Amniotic epithelial cell (primary cell): Measurements from ENCODE around the gene FOXJ1.

Source experiments
- DNase-seq: peaks from one replicate; pipeline ENCODE4 v3.0.0-alpha.2; 2010; ENCODE audit warnings: low read depth

Gene FOXJ1

DNA sequence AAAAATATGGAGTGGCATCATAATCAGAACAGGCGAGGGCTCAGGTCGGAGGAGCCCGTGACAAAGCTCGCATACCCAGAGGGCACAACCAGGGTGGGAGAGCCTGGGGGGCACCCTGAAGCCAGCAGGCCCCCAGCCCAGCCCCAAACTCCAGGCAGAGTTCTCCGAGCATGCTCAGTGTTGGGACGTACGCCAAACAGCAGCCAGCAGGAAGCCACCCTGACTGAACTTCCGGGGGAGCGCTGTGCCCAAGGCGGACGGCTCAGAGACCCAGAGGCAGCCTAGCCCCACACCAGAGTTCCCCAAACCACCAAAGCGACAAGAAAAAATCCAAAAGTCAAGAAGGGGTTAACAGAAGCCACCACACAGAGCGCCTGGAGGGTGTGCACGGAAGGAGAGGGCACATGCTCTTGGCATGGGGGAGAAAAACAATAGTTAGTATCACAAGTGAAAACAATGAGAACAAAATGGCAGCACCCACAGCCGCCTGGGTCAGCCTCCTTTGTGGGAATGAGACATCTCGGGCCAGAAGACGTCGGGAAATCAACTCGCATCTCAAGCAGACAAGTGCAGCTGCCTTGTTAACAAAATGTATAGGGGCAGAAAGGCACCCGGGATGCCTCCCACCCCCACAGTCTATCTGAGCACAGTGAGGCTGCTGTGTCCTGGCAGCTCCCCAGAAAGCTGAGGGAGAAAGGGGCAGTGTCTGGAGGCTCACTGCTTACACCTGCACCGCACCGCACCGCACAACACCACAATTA is 49.3 kb downstream of the FOXJ1 start:
- no peak for DNase-seq

DNA sequence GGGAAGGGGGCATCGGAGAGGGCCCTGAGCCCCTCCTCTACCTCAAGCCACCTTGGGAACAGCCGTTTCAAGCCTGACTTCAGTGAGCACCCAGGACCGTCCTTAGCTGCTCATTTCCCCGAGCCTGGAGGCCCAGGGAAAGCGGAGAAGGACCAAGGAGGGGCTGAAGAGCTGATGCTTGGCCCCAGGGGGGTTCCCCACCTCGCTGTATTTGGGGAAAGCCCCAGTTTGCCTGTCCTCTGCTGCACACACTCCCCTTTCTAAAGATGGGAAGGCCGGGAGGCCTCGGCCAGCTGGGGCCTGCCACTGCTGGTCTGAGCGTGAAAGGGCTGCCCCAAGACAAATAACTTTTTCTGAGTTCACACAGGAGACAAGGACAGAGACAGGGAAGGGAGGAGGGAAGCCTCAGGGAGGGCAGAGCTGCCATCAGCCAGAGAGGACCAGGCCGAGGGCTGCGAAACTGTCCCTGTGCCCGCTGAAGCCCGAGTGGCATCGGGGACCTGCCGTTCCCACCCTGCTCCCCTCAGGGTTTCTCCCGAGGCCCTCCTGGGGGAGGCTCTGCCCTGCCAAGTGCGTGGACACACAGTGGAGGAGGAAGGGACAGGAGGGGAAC is 50.4 kb downstream of the FOXJ1 start:
- DNase-seq = no peak

DNA sequence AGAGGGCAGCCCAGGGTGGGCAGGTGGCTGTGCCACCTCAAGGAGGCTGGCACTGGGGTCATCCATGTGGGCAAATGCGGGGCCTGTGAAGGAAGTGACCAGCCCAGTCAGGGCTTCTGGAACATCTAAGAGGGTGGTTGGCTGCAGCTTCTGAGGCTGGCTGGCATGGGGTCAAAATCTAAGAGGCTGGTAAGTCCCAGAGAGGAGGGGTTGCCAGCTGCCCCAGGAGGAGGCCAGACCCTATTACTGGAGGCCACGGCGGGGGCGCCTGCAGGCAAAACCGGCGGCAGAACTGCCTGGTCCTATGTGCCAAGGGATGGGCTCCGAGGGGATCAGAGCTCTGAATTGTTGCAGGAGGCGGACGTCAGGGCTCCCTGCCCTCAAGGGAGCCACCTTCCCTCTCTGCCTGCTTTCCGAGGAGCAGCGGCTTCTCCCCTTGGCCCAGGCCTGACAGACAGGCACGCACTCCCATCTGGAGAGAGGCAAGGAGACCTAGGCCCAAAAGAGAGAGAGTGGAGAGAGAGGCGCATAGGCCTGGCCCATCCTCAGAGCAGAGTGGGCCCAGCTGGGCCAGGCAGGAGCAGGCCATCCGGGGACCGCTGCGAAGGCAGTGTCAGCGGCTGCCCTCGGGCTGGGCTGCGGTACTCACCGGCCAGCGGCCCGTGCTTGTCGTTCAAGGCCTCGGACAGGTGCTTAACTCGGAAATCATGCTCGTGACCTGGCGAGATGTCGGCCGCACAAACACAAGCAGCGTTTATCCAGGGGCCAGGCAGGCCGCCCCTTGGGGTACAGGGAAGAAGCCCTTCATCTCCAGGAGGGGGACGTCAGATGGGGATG is 51.1 kb downstream of the FOXJ1 start:
- DNase-seq = no peak

DNA sequence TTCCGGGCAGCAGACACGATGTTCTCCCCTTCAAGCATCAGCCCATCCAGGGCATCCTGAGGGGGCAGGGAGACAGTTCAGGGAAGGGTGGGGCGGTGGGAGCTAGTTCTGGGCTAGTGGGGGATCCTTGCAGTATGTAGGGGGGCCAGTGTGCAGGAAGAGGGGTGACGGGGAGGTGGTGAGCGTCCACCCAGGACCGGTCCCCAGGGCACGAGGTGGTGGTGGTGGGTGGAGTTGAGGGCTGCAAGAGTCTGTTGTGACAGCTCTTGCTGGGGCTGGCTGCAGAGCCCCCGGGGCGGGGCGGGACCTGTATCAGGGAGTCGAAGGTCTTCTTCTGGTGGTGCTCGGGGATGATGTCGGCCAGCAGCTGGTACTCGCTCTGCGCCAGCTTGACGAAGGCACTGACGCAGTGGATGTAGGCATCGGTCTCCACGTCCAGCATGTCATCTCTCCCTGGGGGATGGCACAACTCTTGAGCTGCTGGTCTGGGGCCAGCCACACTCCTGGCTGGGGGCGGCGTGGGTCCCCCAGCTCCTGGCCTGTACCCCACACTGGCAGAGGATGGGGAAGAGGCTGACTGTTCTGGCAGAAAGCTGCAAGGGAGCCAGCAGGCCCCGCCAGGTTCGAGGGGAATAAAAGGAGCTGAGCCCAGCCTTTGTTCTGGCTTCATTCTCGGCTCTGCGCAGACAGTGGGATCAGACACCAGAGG is 52.0 kb downstream of the FOXJ1 start:
- DNase-seq = no peak

DNA sequence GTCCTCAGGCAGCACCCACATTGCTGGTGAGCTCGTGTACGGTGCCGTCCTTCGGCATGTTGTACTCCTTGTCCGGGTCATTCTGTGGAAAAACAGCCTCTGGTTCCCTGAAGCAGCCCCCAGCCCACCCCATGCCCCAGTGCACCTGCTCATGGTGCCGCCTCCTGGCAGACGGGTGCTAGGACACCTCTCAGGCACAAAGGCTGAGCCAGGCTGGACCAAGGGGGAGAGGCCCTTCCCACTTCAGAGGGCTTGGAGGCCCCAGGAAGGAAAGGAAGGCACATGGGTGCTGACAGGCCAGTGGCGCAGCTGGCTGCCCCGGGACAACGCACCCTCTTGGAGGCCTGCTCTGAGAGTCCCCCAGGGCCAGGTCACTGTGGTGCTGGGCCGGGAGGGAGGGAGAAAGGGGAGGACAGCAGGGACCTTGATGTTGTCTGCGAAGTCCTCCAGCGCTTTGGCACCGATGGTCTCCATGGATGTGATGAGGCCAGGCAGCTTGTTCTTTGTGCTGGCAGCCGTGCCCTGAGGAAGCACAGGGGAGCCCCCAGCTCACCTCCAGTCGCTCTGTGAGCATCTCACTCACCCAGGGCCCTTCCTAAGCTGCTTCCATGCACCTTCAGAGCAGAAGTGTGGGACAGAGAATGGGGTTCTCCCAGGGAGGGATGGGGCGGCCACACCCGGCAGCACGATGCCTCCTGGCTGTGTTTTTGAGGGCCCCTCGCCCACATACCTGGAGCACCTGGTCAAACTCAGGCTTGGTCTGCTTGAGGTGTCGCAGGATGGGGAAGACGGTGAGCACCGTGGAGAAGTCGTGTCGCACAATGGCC is 52.8 kb downstream of the FOXJ1 start:
- no peak for DNase-seq

DNA sequence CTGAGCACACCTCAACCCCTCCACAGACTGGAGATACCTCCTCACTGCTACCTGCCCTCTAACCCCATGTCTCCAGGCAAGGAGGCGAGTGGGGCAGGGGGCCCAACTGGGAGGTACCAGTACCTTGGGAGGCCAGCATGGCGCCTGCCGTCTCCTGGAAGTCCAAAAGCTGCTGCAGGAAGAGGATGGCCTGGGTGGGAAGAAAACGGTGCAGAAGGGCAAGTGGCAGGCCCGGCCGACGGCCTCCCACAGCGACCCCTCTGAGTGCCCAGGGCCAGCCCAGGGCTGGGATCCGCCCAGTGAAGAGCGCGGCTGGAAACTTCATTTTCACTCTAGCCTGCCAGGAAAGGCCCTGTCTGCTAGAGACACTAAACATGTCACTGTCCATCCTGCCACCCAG is 53.5 kb downstream of the FOXJ1 start:
- DNase-seq = no peak

DNA sequence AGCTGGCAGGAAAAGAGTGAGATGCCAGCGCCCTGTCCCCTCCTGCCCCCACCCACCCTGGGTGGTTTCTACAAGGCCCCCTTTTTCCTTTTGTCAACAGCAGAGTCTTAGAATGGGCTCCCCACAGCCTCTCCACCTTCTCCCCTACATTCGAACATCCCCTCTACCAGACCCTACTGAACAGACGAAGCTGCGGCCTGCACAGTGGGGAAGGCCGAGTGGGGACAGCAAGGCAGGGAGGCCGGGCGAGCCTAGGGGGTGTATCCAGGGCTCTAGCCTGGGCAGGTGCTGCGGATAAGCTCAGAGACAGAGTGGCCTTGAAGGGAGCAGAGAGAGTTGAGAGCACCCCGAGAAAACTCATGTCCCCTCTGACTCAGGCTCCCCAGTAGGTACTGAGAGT is 54.7 kb downstream of the FOXJ1 start:
- no peak for DNase-seq
